H9 (cell line): ENCODE results near the gene KRCC1. TPM values are rescaled to one million over a fixed set of nuclear protein-coding genes. Genes with fewer than 3 reads are reported as not detected.

Experiments
- DNase-seq: peaks from one replicate; pipeline ENCODE4 v3.0.0-alpha.2; 2017
- H2AFZ ChIP-seq: one replicate; pipeline ENCODE4 v1.6.1; 2013; ENCODE audit warnings: mild to moderate bottlenecking, low read length, control low read depth, moderate library complexity
- H2AK5ac ChIP-seq: 2 replicates; pipeline ENCODE4 v1.6.1; 2013; ENCODE audit warnings: low read length, control low read depth, mixed read lengths; ENCODE audit not compliant: insufficient read length
- H2BK120ac ChIP-seq: one replicate; pipeline ENCODE4 v1.6.1; 2013; ENCODE audit warnings: low read depth, mild to moderate bottlenecking, low read length, control low read depth, inconsistent platforms; ENCODE audit not compliant: poor library complexity, severe bottlenecking
- H2BK12ac ChIP-seq: 2 replicates; pipeline ENCODE4 v1.6.1; 2013; ENCODE audit warnings: low read length, control low read depth, mixed read lengths, low read depth; ENCODE audit not compliant: insufficient read length
- H2BK15ac ChIP-seq: 2 replicates; pipeline ENCODE4 v1.6.1; 2013; ENCODE audit warnings: low read depth, low read length, control low read depth
- H2BK20ac ChIP-seq: one replicate; pipeline ENCODE4 v1.6.1; 2013; ENCODE audit warnings: low read depth, mild to moderate bottlenecking, low read length, control low read depth, inconsistent platforms; ENCODE audit not compliant: poor library complexity, severe bottlenecking
- H2BK5ac ChIP-seq: 2 replicates; pipeline ENCODE4 v1.6.1; 2013; ENCODE audit warnings: low read length, control low read depth, mixed read lengths; ENCODE audit not compliant: insufficient read length
- H3K14ac ChIP-seq: 2 replicates; pipeline ENCODE4 v1.6.1; 2013; ENCODE audit warnings: low read length, control low read depth; ENCODE audit not compliant: insufficient read depth
- H3K18ac ChIP-seq: 2 replicates; pipeline ENCODE4 v1.6.1; 2013; ENCODE audit warnings: low read depth, mild to moderate bottlenecking, mixed read lengths, low read length, control low read depth; ENCODE audit not compliant: insufficient read length
- H3K23ac ChIP-seq: 2 replicates; pipeline ENCODE4 v1.6.1; 2013; ENCODE audit warnings: low read length, control low read depth, mixed read lengths, low read depth; ENCODE audit not compliant: insufficient read length
- H3K23me2 ChIP-seq: 2 replicates; pipeline ENCODE4 v1.6.1; 2013; ENCODE audit warnings: low read depth, mild to moderate bottlenecking, mixed read lengths, low read length, control low read depth; ENCODE audit not compliant: insufficient read length, poor library complexity, severe bottlenecking
- H3K27ac ChIP-seq: 2 replicates; pipeline ENCODE4 v1.5.1; 2013; ENCODE audit warnings: low read length, control low read depth, mixed read lengths, low read depth; ENCODE audit not compliant: insufficient read length
- H3K27me3 ChIP-seq: 2 replicates; pipeline ENCODE4 v1.6.1; 2013; ENCODE audit warnings: low read length, control low read depth, inconsistent platforms; ENCODE audit not compliant: insufficient read depth
- H3K4ac ChIP-seq: 2 replicates; pipeline ENCODE4 v1.6.1; 2013; ENCODE audit warnings: low read depth, mild to moderate bottlenecking, control low read depth, inconsistent platforms, low read length, moderate library complexity
- H3K4me1 ChIP-seq: 2 replicates; pipeline ENCODE4 v1.6.1; 2013; ENCODE audit warnings: low read length, control low read depth, inconsistent platforms; ENCODE audit not compliant: insufficient read depth
- H3K4me2 ChIP-seq: 2 replicates; pipeline ENCODE4 v1.6.1; 2013; ENCODE audit warnings: low read length, control low read depth, mixed read lengths; ENCODE audit not compliant: insufficient read length, insufficient read depth
- H3K56ac ChIP-seq: 2 replicates; pipeline ENCODE4 v1.6.1; 2013; ENCODE audit warnings: low read depth, mild to moderate bottlenecking, mixed read lengths, low read length, control low read depth; ENCODE audit not compliant: insufficient read length
- H3K79me1 ChIP-seq: 2 replicates; pipeline ENCODE4 v1.6.1; 2013; ENCODE audit warnings: low read depth, mild to moderate bottlenecking, moderate library complexity, low read length, control low read depth, inconsistent platforms; ENCODE audit not compliant: insufficient read depth, poor library complexity, severe bottlenecking
- H3K79me2 ChIP-seq: 2 replicates; pipeline ENCODE4 v1.6.1; 2013; ENCODE audit warnings: low read length, control low read depth, inconsistent platforms; ENCODE audit not compliant: insufficient read depth
- H3K9ac ChIP-seq: 2 replicates; pipeline ENCODE4 v1.6.1; 2013; ENCODE audit warnings: low read length, control low read depth, mixed read lengths; ENCODE audit not compliant: insufficient read length; ENCODE audit errors: extremely low read depth
- H3K9me3 ChIP-seq: one replicate; pipeline ENCODE4 v1.6.1; 2013; ENCODE audit warnings: low read depth, low read length, inconsistent platforms; ENCODE audit not compliant: control insufficient read depth
- H3T11ph ChIP-seq: one replicate; pipeline ENCODE4 v1.6.1; 2013; ENCODE audit warnings: mild to moderate bottlenecking, low read length, control low read depth, inconsistent platforms
- H4K20me1 ChIP-seq: one replicate; pipeline ENCODE4 v1.6.1; 2013; ENCODE audit not compliant: control insufficient read depth, insufficient read length, insufficient read depth
- H4K5ac ChIP-seq: 2 replicates; pipeline ENCODE4 v1.6.1; 2013; ENCODE audit warnings: low read depth, mild to moderate bottlenecking, mixed read lengths, low read length, control low read depth; ENCODE audit not compliant: insufficient read length
- H4K8ac ChIP-seq: replicated peaks from 2 replicates; pipeline ENCODE4 v1.6.1; 2013; ENCODE audit warnings: low read length, control low read depth, mixed read lengths, low read depth; ENCODE audit not compliant: insufficient read length
- H4K91ac ChIP-seq: 2 replicates; pipeline ENCODE4 v1.6.1; 2013; ENCODE audit warnings: low read depth, mild to moderate bottlenecking, moderate library complexity, mixed read lengths, low read length, control low read depth; ENCODE audit not compliant: insufficient read length
- H3K27ac Mint-ChIP-seq, 3 experiments: 2 replicates in 2 of 3; 3 replicates in 1 of 3; pipeline ENCODE4 v1.8.0; 2020 to 2021; ENCODE audit warnings: mixed read lengths in 3 of 3, mild to moderate bottlenecking in 1 of 3, moderate library complexity in 1 of 3
- H3K27me3 Mint-ChIP-seq: 2 replicates; pipeline ENCODE4 v1.8.0; 2021; ENCODE audit warnings: low read depth, mild to moderate bottlenecking, moderate library complexity, mixed read lengths
- H3K36me3 Mint-ChIP-seq, 3 experiments: 2 replicates in 2 of 3; 3 replicates in 1 of 3; pipeline ENCODE4 v1.8.0; 2020 to 2021; ENCODE audit warnings: low read depth in 3 of 3, mixed read lengths in 3 of 3; ENCODE audit not compliant: insufficient read depth in 1 of 3
- H3K4me1 Mint-ChIP-seq, 2 experiments: 2 replicates each; pipeline ENCODE4 v1.8.0; 2020; ENCODE audit warnings: mixed read lengths in 2 of 2
- H3K4me3 Mint-ChIP-seq, 2 experiments: 2 replicates in 1 of 2; 3 replicates in 1 of 2; pipeline ENCODE4 v1.8.0; 2020 to 2021; ENCODE audit warnings: mild to moderate bottlenecking in 2 of 2, mixed read lengths in 2 of 2, moderate library complexity in 1 of 2
- H3K9me3 Mint-ChIP-seq, 2 experiments: 2 replicates in 1 of 2; 3 replicates in 1 of 2; pipeline ENCODE4 v1.8.0; 2020; ENCODE audit warnings: mild to moderate bottlenecking in 2 of 2, mixed read lengths in 2 of 2, moderate library complexity in 1 of 2
- CTCF ChIP-seq: fragments of 200-600 bp; sonication (generic); conservative IDR thresholded peaks from 3 replicates; pipeline ENCODE4 v1.8.0; 2021; ENCODE audit warnings: antibody characterized with exemption, mild to moderate bottlenecking
- WGBS: extraction: QIAGEN DNeasy Blood & Tissue Kit; methylation state at CpG from one replicate; pipeline ENCODE4 v1.1.7; 2013; ENCODE audit warnings: missing lambda C conversion rate, low lambda C conversion rate, mixed read lengths; ENCODE audit not compliant: insufficient read length; ENCODE audit errors: extremely low coverage; 5-methylcytosine and 5-hydroxymethylcytosine counted together
- total RNA-seq: library from RNA; stranded (reverse); gene quantifications from 2 replicates; pipeline ENCODE4 v1.2.1, GENCODE V29; 2021

Gene KRCC1
- total RNA-seq, 1 experiment from 2014 or later: 8.2 TPM

GRCh38 chr2:88016086-88016959 is 39.3 kb downstream of the KRCC1 start, which contains the start of gene RNU2-63P:
RNU2-63P (minus strand) TSS chr2:88016547.
- peaks cover 9% of the 10 kb centered on the region; the same call in 1 of the 2 replicates for H3K4me1 ChIP-seq
- H4K5ac ChIP-seq: peak within 1 kb of the TSS; percentile 85
- no peak within 1 kb of the TSS for H2BK20ac ChIP-seq
- no peak within 1 kb of the TSS for H4K91ac ChIP-seq
- no peaks in the 10 kb centered on the region for H3K23me2 ChIP-seq
- peak within 1 kb of the TSS; percentile 39 for H3K4me2 ChIP-seq
- no peaks in the 10 kb centered on the region for H3K27me3 ChIP-seq
- H3K79me2 ChIP-seq: no peaks in the 10 kb centered on the region
- H3K56ac ChIP-seq: peak within 1 kb of the TSS; percentile 93
- Mint-ChIP-seq H3K4me3 (peak within 1 kb of the TSS; percentile 95 to 96), H3K9me3 (no peaks in the 10 kb centered on the region; a peak in 1 of 5 replicates), H3K36me3 (no peaks in the 10 kb centered on the region; a peak in 1 of 7 replicates), H3K4me1 (peaks cover 39 to 40% of the 10 kb centered on the region in 2 experiments), H3K27ac (peak within 1 kb of the TSS; percentile 100), H3K27me3 (no peaks in the 10 kb centered on the region)
- peak; percentile 83 for DNase-seq
- WGBS: no CpG with 5 or more reads among the region's 34 CpGs
- H3T11ph ChIP-seq: peak within 1 kb of the TSS; percentile 83
- H2BK12ac ChIP-seq: no peak within 1 kb of the TSS
- no peaks in the 10 kb centered on the region for H3K9me3 ChIP-seq
- H3K9ac ChIP-seq: peak within 1 kb of the TSS; percentile 89
- no peaks in the 10 kb centered on the region for H3K79me1 ChIP-seq
- H2BK5ac ChIP-seq: peak within 1 kb of the TSS; percentile 98
- H2BK15ac ChIP-seq: no peak within 1 kb of the TSS
- no peak within 1 kb of the TSS for H4K8ac ChIP-seq
- peak within 1 kb of the TSS; percentile 97 for H3K14ac ChIP-seq
- H2AFZ ChIP-seq: peak within 1 kb of the TSS; percentile 61
- no peak; the same call in 2 of the 3 replicates for TF ChIP-seq CTCF
- no peak within 1 kb of the TSS for H3K23ac ChIP-seq
- no peaks in the 10 kb centered on the region for H4K20me1 ChIP-seq
- H2BK120ac ChIP-seq: peak within 1 kb of the TSS; percentile 99
- no peak within 1 kb of the TSS for H2AK5ac ChIP-seq
- H3K27ac ChIP-seq: peak within 1 kb of the TSS; percentile 88
- no peak within 1 kb of the TSS; the same call in 1 of the 2 replicates for H3K4ac ChIP-seq
- H3K18ac ChIP-seq: peak within 1 kb of the TSS; percentile 99
